VCaP (cell line): ENCODE data around the gene NPDC1.

Experiments
- H3K27ac ChIP-seq: fragments of 450-650 bp; 2 replicates; pipeline ENCODE4 v1.5.1; 2017
- CTCF ChIP-seq: fragments of 450-650 bp; conservative IDR thresholded peaks from 2 replicates; pipeline ENCODE4 v1.5.1; 2017; ENCODE audit warnings: mild to moderate bottlenecking, moderate library complexity

NPDC1 gene

GRCh38 chr9:137021568-137021978, 24.4 kb downstream of the NPDC1 start:
- TF ChIP-seq CTCF = no peak
- no peak overlapping the region for H3K27ac ChIP-seq

GRCh38 chr9:137020771-137021567, 25.0 kb downstream of the NPDC1 start:
- no peak for TF ChIP-seq CTCF
- H3K27ac ChIP-seq = no peak overlapping the region

- TF ChIP-seq CTCF = no peak
- no peak overlapping the region for H3K27ac ChIP-seq
Measured at GRCh38 chr9:137019891-137020683, 25.9 kb downstream of the NPDC1 start.

- TF ChIP-seq CTCF = no peak
- H3K27ac ChIP-seq = no peak overlapping the region
Measured at GRCh38 chr9:137018761-137019559, 27.0 kb downstream of the NPDC1 start.

GRCh38 chr9:137017791-137018497, 28.0 kb downstream of the NPDC1 start:
- no peak overlapping the region for H3K27ac ChIP-seq
- TF ChIP-seq CTCF = no peak

GRCh38 chr9:137017071-137017470, 28.9 kb downstream of the NPDC1 start:
- H3K27ac ChIP-seq = no peak overlapping the region
- TF ChIP-seq CTCF = no peak
